DND-41 (cell line): ENCODE data around the gene ZNF827.

ENCODE experiments used
- ATAC-seq: fragments of 200-7000 bp; cut with Tn5 transposase; 3 replicates; pipeline ENCODE4 v1.9.1; 2021; ENCODE audit warnings: low read depth; ENCODE audit not compliant: insufficient read depth
- DNase-seq: peaks from one replicate; pipeline ENCODE4 v3.0.0-alpha.2; 2020
- H2AFZ ChIP-seq: 2 replicates; pipeline ENCODE4 v1.6.0; 2012; ENCODE audit warnings: low read depth, low read length
- H3K27ac ChIP-seq: 2 replicates; pipeline ENCODE4 v1.5.1; 2012; ENCODE audit warnings: low read length, inconsistent platforms
- H3K27me3 ChIP-seq: fragments of 200-600 bp; sonication (generic); 2 replicates; pipeline ENCODE4 v1.6.0; 2012; ENCODE audit warnings: low read length, mild to moderate bottlenecking, inconsistent platforms; ENCODE audit not compliant: insufficient read depth, poor library complexity
- H3K36me3 ChIP-seq: 2 replicates; pipeline ENCODE4 v1.5.1; 2012; ENCODE audit warnings: low read length, inconsistent platforms; ENCODE audit not compliant: insufficient read depth
- H3K4me1 ChIP-seq: 2 replicates; pipeline ENCODE4 v1.5.1; 2012; ENCODE audit warnings: mild to moderate bottlenecking, low read length; ENCODE audit not compliant: insufficient read depth
- H3K4me2 ChIP-seq: 2 replicates; pipeline ENCODE4 v1.6.0; 2012; ENCODE audit warnings: mild to moderate bottlenecking, moderate library complexity, low read length, inconsistent platforms; ENCODE audit not compliant: insufficient read depth
- H3K4me3 ChIP-seq, 2 experiments: fragments of 200-600 bp in 1 of 2; shearing (Covaris generic) in 1 of 2; 2 replicates each; pipeline ENCODE4 v1.5.1; 2012 to 2016; ENCODE audit warnings: inconsistent platforms in 2 of 2, low read length in 2 of 2, mild to moderate bottlenecking in 2 of 2, low read depth in 1 of 2, moderate library complexity in 1 of 2
- H3K79me2 ChIP-seq: 2 replicates; pipeline ENCODE4 v1.6.0; 2012; ENCODE audit warnings: low read length, inconsistent platforms; ENCODE audit not compliant: insufficient read depth
- H3K9ac ChIP-seq: 2 replicates; pipeline ENCODE4 v1.6.0; 2012; ENCODE audit warnings: low read depth, mild to moderate bottlenecking, inconsistent platforms, low read length, moderate library complexity
- H3K9me3 ChIP-seq: 2 replicates; pipeline ENCODE4 v1.5.1; 2012; ENCODE audit warnings: low read length, moderate library complexity, mild to moderate bottlenecking, inconsistent platforms; ENCODE audit not compliant: insufficient read depth, severe bottlenecking
- H4K20me1 ChIP-seq: 2 replicates; pipeline ENCODE4 v1.6.0; 2012; ENCODE audit warnings: low read length; ENCODE audit not compliant: insufficient read depth
- CTCF ChIP-seq: IDR thresholded peaks from 2 replicates; pipeline ENCODE4 v1.5.1; 2012; ENCODE audit warnings: borderline replicate concordance, low read length, moderate library complexity, mild to moderate bottlenecking; ENCODE audit not compliant: poor library complexity, severe bottlenecking; ENCODE audit errors: extremely low read depth
- EZH2 ChIP-seq: IDR thresholded peaks from 3 replicates; pipeline ENCODE4 v1.6.1; 2012; ENCODE audit warnings: borderline replicate concordance, low read depth, mild to moderate bottlenecking, moderate library complexity, low read length, inconsistent platforms; ENCODE audit not compliant: severe bottlenecking

Gene ZNF827

GRCh38 chr4:145866991-145867390, 71.6 kb downstream of the ZNF827 start:
- no peaks in the 10 kb centered on the region for H4K20me1 ChIP-seq
- H3K79me2 ChIP-seq: no peaks in the 10 kb centered on the region
- TF ChIP-seq CTCF: no peak
- TF ChIP-seq EZH2: no peak
- H3K27ac ChIP-seq: no peak overlapping the region
- no peaks in the 10 kb centered on the region for H3K36me3 ChIP-seq
- H3K27me3 ChIP-seq: no peaks in the 10 kb centered on the region
- no peak overlapping the region for H3K4me2 ChIP-seq
- no peak for ATAC-seq
- no peaks in the 10 kb centered on the region for H3K4me1 ChIP-seq
- no peak for DNase-seq
- no peaks in the 10 kb centered on the region for H3K9me3 ChIP-seq
- H2AFZ ChIP-seq: no peak overlapping the region
- no peak overlapping the region for H3K9ac ChIP-seq
- no peak overlapping the region for H3K4me3 ChIP-seq

- Histone ChIP-seq H3K9ac (no peak overlapping the region), H3K9me3 (no peaks in the 10 kb centered on the region), H3K4me1 (no peaks in the 10 kb centered on the region), H3K27ac (no peak overlapping the region), H3K36me3 (no peaks in the 10 kb centered on the region), H4K20me1 (no peaks in the 10 kb centered on the region), H3K4me3 (no peak overlapping the region), H3K79me2 (no peaks in the 10 kb centered on the region), H2AFZ (no peak overlapping the region), H3K4me2 (no peak overlapping the region), H3K27me3 (no peaks in the 10 kb centered on the region)
- TF ChIP-seq EZH2 (no peak), CTCF (no peak)
- DNase-seq (no peak), ATAC-seq (no peak)
These were observed 73.2 kb downstream of the ZNF827 start for GRCh38 chr4:145865274-145865941.

- H3K9me3 ChIP-seq: no peaks in the 10 kb centered on the region
- ATAC-seq (no peak), DNase-seq (no peak)
- no peak overlapping the region for H3K27ac ChIP-seq
- H3K79me2 ChIP-seq: no peaks in the 10 kb centered on the region
- H3K4me3 ChIP-seq: no peak overlapping the region
- TF ChIP-seq CTCF (no peak), EZH2 (no peak)
- H4K20me1 ChIP-seq: no peaks in the 10 kb centered on the region
- H3K9ac ChIP-seq: no peak overlapping the region
- H2AFZ ChIP-seq: no peak overlapping the region
- H3K36me3 ChIP-seq: no peaks in the 10 kb centered on the region
- no peak overlapping the region for H3K4me2 ChIP-seq
- H3K4me1 ChIP-seq: no peaks in the 10 kb centered on the region
- H3K27me3 ChIP-seq: no peaks in the 10 kb centered on the region
These were observed 75.4 kb downstream of the ZNF827 start for GRCh38 chr4:145863191-145863590.
